Measurements from ENCODE around the gene ITPRIP. TPM values are rescaled to one million over a fixed set of nuclear protein-coding genes. Genes with fewer than 3 reads are reported as not detected.
A peak's percentile ranks its signal among the peaks of the same experiment; 100 is the strongest.

Gene ITPRIP
- polyA plus RNA-seq, 1 of the 3 experiments (the other 2 are of a cell fraction): 22.1 TPM

DNA sequence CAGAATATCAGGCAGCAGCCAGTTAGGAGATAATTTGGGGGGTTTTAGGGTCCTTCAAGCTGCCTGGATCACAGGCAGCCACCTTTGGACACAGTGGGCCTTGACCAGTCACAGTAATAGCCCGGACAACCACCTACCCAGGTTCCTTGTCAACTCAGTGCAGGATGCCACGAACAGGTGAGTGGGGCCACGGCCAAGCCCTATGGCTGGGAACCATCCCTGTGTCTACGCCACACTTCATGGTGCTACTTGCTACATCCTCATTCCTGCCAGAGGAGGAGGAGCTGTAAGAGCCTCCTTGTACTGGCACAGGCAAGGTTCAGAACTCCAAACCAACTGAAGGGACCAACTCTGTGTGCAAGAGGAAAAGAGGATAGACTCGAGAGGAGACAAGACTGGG is 19.9 kb downstream of the ITPRIP start (continued):
- TF ChIP-seq SIN3A (IDR thresholded peaks at IDR 0.05; ENCODE audit: borderline replicate concordance, low read depth, low read length): no peak
- TF ChIP-seq YY1 (IDR thresholded peaks at IDR 0.05; ENCODE audit: low read depth): no peak
- TF ChIP-seq NRF1 (IDR thresholded peaks at IDR 0.05; ENCODE audit: low read depth, low read length): no peak
- no peak for TF ChIP-seq FOXM1 (IDR thresholded peaks at IDR 0.05; ENCODE audit: low read depth)
- no peak for TF ChIP-seq EP300 (IDR thresholded peaks at IDR 0.05; ENCODE audit: borderline replicate concordance in 1 of 2, low read depth in 1 of 2, low read length in 1 of 2)
- no peak for TF ChIP-seq RFX5 (IDR thresholded peaks at IDR 0.05; ENCODE audit: low read length)
- TF ChIP-seq, protein P1, sequence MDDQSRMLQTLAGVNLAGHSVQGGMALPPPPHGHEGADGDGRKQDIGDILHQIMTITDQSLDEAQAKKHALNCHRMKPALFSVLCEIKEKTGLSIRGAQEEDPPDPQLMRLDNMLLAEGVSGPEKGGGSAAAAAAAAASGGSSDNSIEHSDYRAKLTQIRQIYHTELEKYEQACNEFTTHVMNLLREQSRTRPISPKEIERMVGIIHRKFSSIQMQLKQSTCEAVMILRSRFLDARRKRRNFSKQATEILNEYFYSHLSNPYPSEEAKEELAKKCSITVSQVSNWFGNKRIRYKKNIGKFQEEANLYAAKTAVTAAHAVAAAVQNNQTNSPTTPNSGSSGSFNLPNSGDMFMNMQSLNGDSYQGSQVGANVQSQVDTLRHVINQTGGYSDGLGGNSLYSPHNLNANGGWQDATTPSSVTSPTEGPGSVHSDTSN (IDR thresholded peaks at IDR 0.05): no peak
- no peak for TF ChIP-seq POLR2AphosphoS5 (IDR thresholded peaks at IDR 0.05; ENCODE audit: low read depth, low read length)
- no peak for TF ChIP-seq SMC3 (IDR thresholded peaks at IDR 0.05; ENCODE audit: low read depth, low read length)

DNA sequence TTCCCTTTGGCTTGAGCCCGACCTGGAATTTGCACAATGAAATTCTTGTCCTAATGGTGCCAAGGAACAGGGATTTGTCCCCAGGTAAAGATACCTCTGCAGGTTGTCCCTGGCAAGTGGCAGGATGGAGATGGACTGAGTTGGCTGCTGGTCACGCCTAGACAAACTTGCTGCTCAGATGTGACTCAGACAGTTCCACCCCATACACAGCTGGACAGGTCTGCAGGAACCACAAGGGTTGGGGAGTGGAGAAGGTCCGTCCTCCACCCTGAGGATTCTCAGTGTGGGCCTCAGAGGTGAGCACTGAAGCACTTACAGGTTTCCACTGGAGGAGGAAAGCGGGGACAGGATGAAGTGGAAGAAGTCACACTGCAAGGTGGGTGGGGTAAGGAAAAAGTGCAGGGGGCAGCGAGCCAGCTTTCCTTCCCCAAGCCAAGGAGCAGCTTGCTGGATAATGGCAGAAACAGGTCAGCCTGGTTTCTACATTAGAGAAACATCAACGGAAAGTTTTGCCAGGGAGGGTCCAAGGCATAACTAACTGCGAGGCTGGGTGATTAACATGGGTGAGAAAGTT is 20.5 kb downstream of the ITPRIP start:
- Histone ChIP-seq H2AFZ (ENCODE audit: low read depth) (no peak overlapping the region), H3K27me3 (ENCODE audit: insufficient read depth) (no peaks in the 10 kb centered on the region), H3K4me2 (peak overlapping the region; percentile 13; the same call in 1 of the 2 replicates), H3K79me2 (ENCODE audit: insufficient read depth) (peaks cover 99% of the 10 kb centered on the region), H3K4me3 (ENCODE audit: low read depth in 2 of 2, low read length in 1 of 2) (no peak overlapping the region), H4K20me1 (ENCODE audit: insufficient read depth) (peaks cover 68% of the 10 kb centered on the region), H3K9me2 (no peaks in the 10 kb centered on the region), H3F3A (replicated peaks; ENCODE audit: insufficient read depth) (no peaks in the 10 kb centered on the region), H3K4me1 (ENCODE audit: control insufficient read depth in 1 of 2, insufficient read depth in 2 of 2, low read depth in 1 of 2, low read length in 1 of 2) (peaks cover 18 to 37% of the 10 kb centered on the region in 2 experiments; a peak in 2 of 4 replicates), H3K9ac (no peak overlapping the region), H3K27ac (ENCODE audit: low read depth in 2 of 2, low read length in 1 of 2) (0 out of 4 replicates have a peak overlapping the region, but pooled peaks of 1 of the 2 experiments have one; percentile 21), H3K36me3 (replicated peaks in 1 of 2; ENCODE audit: control insufficient read depth in 1 of 2, insufficient read depth in 2 of 2, low read length in 1 of 2) (peaks cover 23 to 30% of the 10 kb centered on the region in 2 experiments), H3K9me3 (no peaks in the 10 kb centered on the region)
- no peak for DNase-seq
- ChIA-PET CTCF (interaction anchor here (0.7 to 3.5 kb wide), 6 partner anchors 12 to 357 kb away, joined by 3 to 16 read pairs (median 4); partner anchors contain the start of gene CFAP58), POLR2A (no interaction called here)
- WGBS (ENCODE audit: low lambda C conversion rate): 94% methylated on average over 7 of the region's 7 CpGs
- TF ChIP-seq FOSL2 (IDR thresholded peaks at IDR 0.05; ENCODE audit: borderline replicate concordance, low read depth) (no peak), GATA2 (CRISPR knock-in tag; IDR thresholded peaks at IDR 0.05) (no peak), SMC3 (IDR thresholded peaks at IDR 0.05; ENCODE audit: low read depth, low read length) (no peak), EZH2phosphoT487 (IDR thresholded peaks at IDR 0.05; ENCODE audit: borderline replicate concordance, low read depth) (no peak), RAD21 (IDR thresholded peaks at IDR 0.05; ENCODE audit: low read length) (no peak), TEAD4 (IDR thresholded peaks at IDR 0.05; ENCODE audit: borderline replicate concordance, insufficient read depth) (no peak), SIN3A (IDR thresholded peaks at IDR 0.05; ENCODE audit: borderline replicate concordance, low read depth, low read length) (no peak), CHD2 (IDR thresholded peaks at IDR 0.05; ENCODE audit: low read length, partially characterized antibody) (no peak), POLR2AphosphoS5 (IDR thresholded peaks at IDR 0.05; ENCODE audit: low read depth, low read length) (no peak), TCF12 (IDR thresholded peaks at IDR 0.05) (no peak), JUND (IDR thresholded peaks at IDR 0.05) (no peak), TAF1 (IDR thresholded peaks at IDR 0.05; ENCODE audit: borderline replicate concordance, low read depth, low read length) (no peak), EP300 (IDR thresholded peaks at IDR 0.05; ENCODE audit: borderline replicate concordance in 1 of 2, low read depth in 1 of 2, low read length in 1 of 2) (no peak)
- TF ChIP-seq, protein P2, sequence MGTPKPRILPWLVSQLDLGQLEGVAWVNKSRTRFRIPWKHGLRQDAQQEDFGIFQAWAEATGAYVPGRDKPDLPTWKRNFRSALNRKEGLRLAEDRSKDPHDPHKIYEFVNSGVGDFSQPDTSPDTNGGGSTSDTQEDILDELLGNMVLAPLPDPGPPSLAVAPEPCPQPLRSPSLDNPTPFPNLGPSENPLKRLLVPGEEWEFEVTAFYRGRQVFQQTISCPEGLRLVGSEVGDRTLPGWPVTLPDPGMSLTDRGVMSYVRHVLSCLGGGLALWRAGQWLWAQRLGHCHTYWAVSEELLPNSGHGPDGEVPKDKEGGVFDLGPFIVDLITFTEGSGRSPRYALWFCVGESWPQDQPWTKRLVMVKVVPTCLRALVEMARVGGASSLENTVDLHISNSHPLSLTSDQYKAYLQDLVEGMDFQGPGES (IDR thresholded peaks at IDR 0.05; ENCODE audit: low read depth, low read length): no peak
- TF ChIP-seq, protein P3, sequence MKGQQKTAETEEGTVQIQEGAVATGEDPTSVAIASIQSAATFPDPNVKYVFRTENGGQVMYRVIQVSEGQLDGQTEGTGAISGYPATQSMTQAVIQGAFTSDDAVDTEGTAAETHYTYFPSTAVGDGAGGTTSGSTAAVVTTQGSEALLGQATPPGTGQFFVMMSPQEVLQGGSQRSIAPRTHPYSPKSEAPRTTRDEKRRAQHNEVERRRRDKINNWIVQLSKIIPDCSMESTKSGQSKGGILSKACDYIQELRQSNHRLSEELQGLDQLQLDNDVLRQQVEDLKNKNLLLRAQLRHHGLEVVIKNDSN (IDR thresholded peaks at IDR 0.05; ENCODE audit: borderline replicate concordance, low read depth): no peak
- TF ChIP-seq, protein P4, sequence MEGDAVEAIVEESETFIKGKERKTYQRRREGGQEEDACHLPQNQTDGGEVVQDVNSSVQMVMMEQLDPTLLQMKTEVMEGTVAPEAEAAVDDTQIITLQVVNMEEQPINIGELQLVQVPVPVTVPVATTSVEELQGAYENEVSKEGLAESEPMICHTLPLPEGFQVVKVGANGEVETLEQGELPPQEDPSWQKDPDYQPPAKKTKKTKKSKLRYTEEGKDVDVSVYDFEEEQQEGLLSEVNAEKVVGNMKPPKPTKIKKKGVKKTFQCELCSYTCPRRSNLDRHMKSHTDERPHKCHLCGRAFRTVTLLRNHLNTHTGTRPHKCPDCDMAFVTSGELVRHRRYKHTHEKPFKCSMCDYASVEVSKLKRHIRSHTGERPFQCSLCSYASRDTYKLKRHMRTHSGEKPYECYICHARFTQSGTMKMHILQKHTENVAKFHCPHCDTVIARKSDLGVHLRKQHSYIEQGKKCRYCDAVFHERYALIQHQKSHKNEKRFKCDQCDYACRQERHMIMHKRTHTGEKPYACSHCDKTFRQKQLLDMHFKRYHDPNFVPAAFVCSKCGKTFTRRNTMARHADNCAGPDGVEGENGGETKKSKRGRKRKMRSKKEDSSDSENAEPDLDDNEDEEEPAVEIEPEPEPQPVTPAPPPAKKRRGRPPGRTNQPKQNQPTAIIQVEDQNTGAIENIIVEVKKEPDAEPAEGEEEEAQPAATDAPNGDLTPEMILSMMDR (IDR thresholded peaks at IDR 0.05): no peak
- TF ChIP-seq, protein P5, sequence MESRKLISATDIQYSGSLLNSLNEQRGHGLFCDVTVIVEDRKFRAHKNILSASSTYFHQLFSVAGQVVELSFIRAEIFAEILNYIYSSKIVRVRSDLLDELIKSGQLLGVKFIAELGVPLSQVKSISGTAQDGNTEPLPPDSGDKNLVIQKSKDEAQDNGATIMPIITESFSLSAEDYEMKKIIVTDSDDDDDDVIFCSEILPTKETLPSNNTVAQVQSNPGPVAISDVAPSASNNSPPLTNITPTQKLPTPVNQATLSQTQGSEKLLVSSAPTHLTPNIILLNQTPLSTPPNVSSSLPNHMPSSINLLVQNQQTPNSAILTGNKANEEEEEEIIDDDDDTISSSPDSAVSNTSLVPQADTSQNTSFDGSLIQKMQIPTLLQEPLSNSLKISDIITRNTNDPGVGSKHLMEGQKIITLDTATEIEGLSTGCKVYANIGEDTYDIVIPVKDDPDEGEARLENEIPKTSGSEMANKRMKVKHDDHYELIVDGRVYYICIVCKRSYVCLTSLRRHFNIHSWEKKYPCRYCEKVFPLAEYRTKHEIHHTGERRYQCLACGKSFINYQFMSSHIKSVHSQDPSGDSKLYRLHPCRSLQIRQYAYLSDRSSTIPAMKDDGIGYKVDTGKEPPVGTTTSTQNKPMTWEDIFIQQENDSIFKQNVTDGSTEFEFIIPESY (IDR thresholded peaks at IDR 0.05; ENCODE audit: borderline replicate concordance, low read depth): no peak
- TF ChIP-seq, protein P6, sequence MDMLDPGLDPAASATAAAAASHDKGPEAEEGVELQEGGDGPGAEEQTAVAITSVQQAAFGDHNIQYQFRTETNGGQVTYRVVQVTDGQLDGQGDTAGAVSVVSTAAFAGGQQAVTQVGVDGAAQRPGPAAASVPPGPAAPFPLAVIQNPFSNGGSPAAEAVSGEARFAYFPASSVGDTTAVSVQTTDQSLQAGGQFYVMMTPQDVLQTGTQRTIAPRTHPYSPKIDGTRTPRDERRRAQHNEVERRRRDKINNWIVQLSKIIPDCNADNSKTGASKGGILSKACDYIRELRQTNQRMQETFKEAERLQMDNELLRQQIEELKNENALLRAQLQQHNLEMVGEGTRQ (IDR thresholded peaks at IDR 0.05; ENCODE audit: borderline replicate concordance, low read depth, low read length): no peak

Measured in SK-N-SH (cell line).